ENCODE data around the gene RPL18.

RPL18 gene

DNA sequence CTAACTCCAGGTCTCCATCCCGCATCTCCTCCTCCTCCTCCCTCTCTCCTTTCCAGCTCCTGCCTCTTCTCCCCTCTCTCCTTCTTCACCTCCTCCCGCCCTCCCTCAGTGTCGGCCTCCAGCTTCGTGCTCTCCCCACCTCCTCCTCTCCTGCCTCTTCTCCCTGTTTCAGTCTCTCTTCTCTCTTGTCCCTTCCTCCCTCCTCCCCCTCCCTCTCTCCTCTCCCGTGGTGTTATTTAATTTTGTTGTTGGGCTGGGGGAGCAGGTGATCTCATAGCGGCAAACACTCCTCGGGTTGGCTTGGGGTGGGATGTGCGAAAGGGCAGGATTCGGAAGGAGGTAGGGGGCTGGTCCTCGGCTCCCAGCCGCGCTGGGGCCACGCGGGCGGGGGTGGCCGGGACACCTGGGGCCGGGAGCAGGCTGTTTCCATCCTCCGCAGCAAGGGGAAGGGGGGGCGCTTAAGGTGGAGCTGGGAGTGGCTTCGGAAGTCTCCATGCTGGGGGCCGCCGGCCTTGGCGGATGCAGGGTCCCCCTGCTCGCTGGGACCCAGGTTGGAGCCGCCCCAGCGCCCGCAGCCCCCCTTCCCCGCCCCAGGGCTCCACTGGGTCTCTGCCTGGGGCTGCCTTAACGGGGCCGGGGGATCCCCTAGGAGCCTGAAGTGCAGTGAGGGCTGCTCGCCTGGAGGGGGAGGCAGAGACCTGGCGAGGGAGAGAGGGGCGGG is 27.2 kb upstream of the RPL18 start, which contains the start of gene CA11:
Gene CA11 (minus strand): TSS at position 187 of the 721 bp plus-strand sequence. CDS start 555 bp downstream, outside the sequence.
- Histone ChIP-seq H2AFZ (ENCODE audit: low read depth) (peak within 1 kb of the TSS; percentile 90), H3K79me2 (ENCODE audit: insufficient read depth, low read depth) (no peaks in the 10 kb centered on the region), H3K4me3 (IDR thresholded peaks at IDR 0.05; ENCODE audit: insufficient read depth, low read depth, low read length) (no peak within 1 kb of the TSS), H3K27me3 (ENCODE audit: insufficient read depth, low read depth) (peaks cover 17% of the 10 kb centered on the region), H3K4me2 (peak within 1 kb of the TSS; percentile 98), H4K20me1 (ENCODE audit: insufficient read depth) (no peaks in the 10 kb centered on the region), H3K36me3 (ENCODE audit: insufficient read depth) (no peaks in the 10 kb centered on the region), H3K4me1 (ENCODE audit: low read depth, poor library complexity, severe bottlenecking) (peaks cover 18% of the 10 kb centered on the region), H3K9ac (peak within 1 kb of the TSS; percentile 50), H3K27ac (no peak within 1 kb of the TSS)
- TF ChIP-seq, protein P1, sequence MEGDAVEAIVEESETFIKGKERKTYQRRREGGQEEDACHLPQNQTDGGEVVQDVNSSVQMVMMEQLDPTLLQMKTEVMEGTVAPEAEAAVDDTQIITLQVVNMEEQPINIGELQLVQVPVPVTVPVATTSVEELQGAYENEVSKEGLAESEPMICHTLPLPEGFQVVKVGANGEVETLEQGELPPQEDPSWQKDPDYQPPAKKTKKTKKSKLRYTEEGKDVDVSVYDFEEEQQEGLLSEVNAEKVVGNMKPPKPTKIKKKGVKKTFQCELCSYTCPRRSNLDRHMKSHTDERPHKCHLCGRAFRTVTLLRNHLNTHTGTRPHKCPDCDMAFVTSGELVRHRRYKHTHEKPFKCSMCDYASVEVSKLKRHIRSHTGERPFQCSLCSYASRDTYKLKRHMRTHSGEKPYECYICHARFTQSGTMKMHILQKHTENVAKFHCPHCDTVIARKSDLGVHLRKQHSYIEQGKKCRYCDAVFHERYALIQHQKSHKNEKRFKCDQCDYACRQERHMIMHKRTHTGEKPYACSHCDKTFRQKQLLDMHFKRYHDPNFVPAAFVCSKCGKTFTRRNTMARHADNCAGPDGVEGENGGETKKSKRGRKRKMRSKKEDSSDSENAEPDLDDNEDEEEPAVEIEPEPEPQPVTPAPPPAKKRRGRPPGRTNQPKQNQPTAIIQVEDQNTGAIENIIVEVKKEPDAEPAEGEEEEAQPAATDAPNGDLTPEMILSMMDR (conservative IDR thresholded peaks at IDR 0.05; ENCODE audit: low read depth, low read length) = peak; percentile 80

DNA sequence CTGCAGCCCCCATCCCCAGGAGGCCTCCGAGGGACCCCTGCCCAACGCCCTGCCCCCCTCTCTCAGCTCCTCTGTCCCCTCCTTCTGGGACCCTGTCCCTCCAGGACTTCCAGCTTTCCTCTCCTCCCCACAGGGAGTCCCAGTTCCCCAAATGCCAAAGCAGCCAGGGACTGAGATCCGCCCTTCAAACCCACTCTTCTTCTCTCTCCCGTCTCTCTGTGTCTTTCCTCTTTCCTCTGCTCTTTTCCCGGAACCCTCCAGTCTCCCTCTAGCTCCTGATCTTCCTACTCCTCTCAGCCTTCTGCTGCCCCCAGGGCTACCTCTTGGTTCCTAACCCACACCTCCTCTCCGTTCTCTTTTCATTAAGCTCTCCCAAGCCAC is 26.6 kb upstream of the RPL18 start:
- H3K27me3 ChIP-seq (ENCODE audit: insufficient read depth, low read depth) = peaks cover 17% of the 10 kb centered on the region
- H3K36me3 ChIP-seq (ENCODE audit: insufficient read depth) = no peaks in the 10 kb centered on the region
- no peak overlapping the region for H3K4me3 ChIP-seq (IDR thresholded peaks at IDR 0.05; ENCODE audit: insufficient read depth, low read depth, low read length)
- peak overlapping the region; percentile 98 for H3K4me2 ChIP-seq
- H3K9ac ChIP-seq = peak overlapping the region; percentile 50; the same call in 1 of the 2 replicates
- TF ChIP-seq, protein P1 (conservative IDR thresholded peaks at IDR 0.05; ENCODE audit: low read depth, low read length) = no peak
- H2AFZ ChIP-seq (ENCODE audit: low read depth) = peak overlapping the region; percentile 90
- H3K79me2 ChIP-seq (ENCODE audit: insufficient read depth, low read depth) = no peaks in the 10 kb centered on the region
- no peaks in the 10 kb centered on the region for H4K20me1 ChIP-seq (ENCODE audit: insufficient read depth)
- H3K27ac ChIP-seq = no peak overlapping the region
- peaks cover 18% of the 10 kb centered on the region for H3K4me1 ChIP-seq (ENCODE audit: low read depth, poor library complexity, severe bottlenecking)

DNA sequence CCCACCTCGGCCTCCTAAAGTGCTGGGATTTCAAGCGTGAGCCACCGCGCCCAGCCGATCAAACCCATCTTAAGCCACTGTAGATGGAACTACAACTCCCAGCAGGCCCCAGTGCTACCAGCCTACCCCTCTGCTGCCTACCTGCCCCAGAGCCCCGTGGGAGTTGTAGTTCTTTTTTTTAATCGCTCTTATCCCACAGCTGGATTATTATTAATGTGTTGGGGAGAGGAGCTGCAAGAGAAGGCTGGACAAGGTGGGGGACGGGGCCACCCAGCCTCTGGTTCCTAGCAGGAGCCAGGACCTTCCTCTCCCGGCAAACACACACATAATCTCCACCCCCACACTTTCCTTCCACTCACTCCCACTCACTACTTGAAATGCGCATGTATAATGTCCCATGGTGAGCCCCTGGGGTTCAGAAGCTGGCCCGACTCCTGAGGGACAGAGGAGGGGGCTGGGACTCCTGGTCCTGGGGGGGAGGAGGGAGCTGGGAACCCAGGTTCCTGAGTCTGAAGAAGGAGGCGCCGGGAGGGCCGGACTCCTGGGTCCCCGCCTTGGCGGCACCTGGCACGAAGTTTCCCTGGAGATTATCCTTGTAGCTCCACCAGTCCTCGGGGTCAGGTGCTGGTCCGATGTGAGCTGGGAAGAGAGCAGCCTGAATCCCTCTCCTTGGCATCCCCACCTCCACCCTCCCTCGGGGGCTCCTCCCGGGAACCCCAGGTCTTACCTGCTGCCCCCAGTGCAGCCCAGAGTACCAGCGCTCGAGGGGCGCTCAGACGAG is 26.1 kb upstream of the RPL18 start:
- H3K4me2 ChIP-seq = peak overlapping the region; percentile 98
- H3K9ac ChIP-seq = peak overlapping the region; percentile 50; the same call in 1 of the 2 replicates
- H3K27me3 ChIP-seq (ENCODE audit: insufficient read depth, low read depth) = peaks cover 17% of the 10 kb centered on the region
- H2AFZ ChIP-seq (ENCODE audit: low read depth) = peak overlapping the region; percentile 90
- no peak overlapping the region for H3K4me3 ChIP-seq (IDR thresholded peaks at IDR 0.05; ENCODE audit: insufficient read depth, low read depth, low read length)
- no peaks in the 10 kb centered on the region for H3K36me3 ChIP-seq (ENCODE audit: insufficient read depth)
- TF ChIP-seq, protein P1 (conservative IDR thresholded peaks at IDR 0.05; ENCODE audit: low read depth, low read length) = no peak
- no peaks in the 10 kb centered on the region for H3K79me2 ChIP-seq (ENCODE audit: insufficient read depth, low read depth)
- no peak overlapping the region for H3K27ac ChIP-seq
- no peaks in the 10 kb centered on the region for H4K20me1 ChIP-seq (ENCODE audit: insufficient read depth)
- peaks cover 18% of the 10 kb centered on the region for H3K4me1 ChIP-seq (ENCODE audit: low read depth, poor library complexity, severe bottlenecking)

DNA sequence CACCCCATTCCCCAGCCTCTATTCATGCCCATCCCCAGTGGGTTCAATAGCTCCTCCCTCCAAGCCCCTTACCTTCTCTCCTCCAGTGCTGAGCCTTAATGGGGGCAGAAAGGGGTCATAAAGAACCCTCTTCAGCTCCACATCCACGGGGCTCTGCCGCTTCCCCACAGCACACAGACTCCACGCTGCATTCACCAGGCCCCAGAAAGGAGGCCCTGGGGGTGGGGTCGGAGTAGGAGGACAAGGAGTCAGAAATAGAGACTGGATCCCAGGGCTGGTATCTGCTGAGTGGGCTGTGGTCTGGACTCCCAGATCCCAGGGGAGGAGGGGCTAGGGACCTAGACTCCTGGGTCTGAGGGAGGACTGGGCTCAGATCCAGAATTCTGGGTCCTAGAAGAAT is 25.4 kb upstream of the RPL18 start:
- no peak overlapping the region for H3K27ac ChIP-seq
- H3K79me2 ChIP-seq (ENCODE audit: insufficient read depth, low read depth) = no peaks in the 10 kb centered on the region
- H3K36me3 ChIP-seq (ENCODE audit: insufficient read depth) = no peaks in the 10 kb centered on the region
- peaks cover 18% of the 10 kb centered on the region for H3K4me1 ChIP-seq (ENCODE audit: low read depth, poor library complexity, severe bottlenecking)
- no peaks in the 10 kb centered on the region for H4K20me1 ChIP-seq (ENCODE audit: insufficient read depth)
- H2AFZ ChIP-seq (ENCODE audit: low read depth) = no peak overlapping the region; the same call in 1 of the 2 replicates
- H3K9ac ChIP-seq = no peak overlapping the region
- H3K4me3 ChIP-seq (IDR thresholded peaks at IDR 0.05; ENCODE audit: insufficient read depth, low read depth, low read length) = no peak overlapping the region
- no peak overlapping the region; the same call in 1 of the 2 replicates for H3K4me2 ChIP-seq
- H3K27me3 ChIP-seq (ENCODE audit: insufficient read depth, low read depth) = peaks cover 17% of the 10 kb centered on the region; the same call in 1 of the 2 replicates
- TF ChIP-seq, protein P1 (conservative IDR thresholded peaks at IDR 0.05; ENCODE audit: low read depth, low read length) = no peak
